ENCODE data around the gene COQ2.
"Not testable (repeated sequence)": the region's sequence is repeated elsewhere in the genome, so short reads cannot be mapped to it uniquely, and the experiment has no call there.

The COQ2 gene

GRCh38 chr4:83285055-83285407, 433 bp upstream of the COQ2 start:
- no peak for DNase-seq (ENCODE audit: low read depth, low spot score)

GRCh38 chr4:83283181-83283580, 1.4 kb downstream of the COQ2 start:
- no peak for DNase-seq (ENCODE audit: low read depth, low spot score)

GRCh38 chr4:83282049-83282535, 2.5 kb downstream of the COQ2 start:
- DNase-seq (ENCODE audit: low read depth, low spot score): no peak

- DNase-seq (ENCODE audit: low read depth, low spot score): no peak
These were observed 3.3 kb downstream of the COQ2 start for GRCh38 chr4:83281307-83281706.

- no peak for DNase-seq (ENCODE audit: low read depth, low spot score)
These were observed 8.1 kb downstream of the COQ2 start for GRCh38 chr4:83276299-83277040.

GRCh38 chr4:83273926-83274325, 10.7 kb downstream of the COQ2 start:
- not testable (repeated sequence) for DNase-seq (ENCODE audit: low read depth, low spot score)

GRCh38 chr4:83272900-83273299, 11.7 kb downstream of the COQ2 start:
- DNase-seq (ENCODE audit: low read depth, low spot score): no peak

- DNase-seq (ENCODE audit: low read depth, low spot score): no peak
These were observed 15.3 kb downstream of the COQ2 start for GRCh38 chr4:83269256-83269655.

GRCh38 chr4:83268491-83268890, 16.1 kb downstream of the COQ2 start:
- DNase-seq (ENCODE audit: low read depth, low spot score): no peak

- DNase-seq (ENCODE audit: low read depth, low spot score): no peak
These were observed 16.6 kb downstream of the COQ2 start for GRCh38 chr4:83267830-83268475.

GRCh38 chr4:83267121-83267829, 17.3 kb downstream of the COQ2 start:
- DNase-seq (ENCODE audit: low read depth, low spot score): no peak

- no peak for DNase-seq (ENCODE audit: low read depth, low spot score)
These were observed 17.9 kb downstream of the COQ2 start for GRCh38 chr4:83266689-83267088.

- DNase-seq (ENCODE audit: low read depth, low spot score): no peak
These were observed 21.5 kb downstream of the COQ2 start for GRCh38 chr4:83263106-83263505.

- DNase-seq (ENCODE audit: low read depth, low spot score): no peak
These were observed 21.9 kb downstream of the COQ2 start for GRCh38 chr4:83262682-83263081.

GRCh38 chr4:83261307-83261706, 23.3 kb downstream of the COQ2 start:
- no peak for DNase-seq (ENCODE audit: low read depth, low spot score)

GRCh38 chr4:83259586-83259985, 25.0 kb downstream of the COQ2 start:
- DNase-seq (ENCODE audit: low read depth, low spot score): no peak

- DNase-seq (ENCODE audit: low read depth, low spot score): no peak
These were observed 26.1 kb downstream of the COQ2 start for GRCh38 chr4:83258461-83258860.

GRCh38 chr4:83257811-83258210, 26.8 kb downstream of the COQ2 start:
- DNase-seq (ENCODE audit: low read depth, low spot score): no peak

- no peak for DNase-seq (ENCODE audit: low read depth, low spot score)
These were observed 29.0 kb downstream of the COQ2 start for GRCh38 chr4:83255584-83255983.

GRCh38 chr4:83252782-83253405, 31.7 kb downstream of the COQ2 start:
- peak; percentile 82 for DNase-seq (ENCODE audit: low read depth, low spot score)

- DNase-seq (ENCODE audit: low read depth, low spot score): no peak
These were observed 33.2 kb downstream of the COQ2 start for GRCh38 chr4:83251447-83251830.
